Body of pancreas (tissue), 4 donors: ENCODE data around the gene ZCCHC7.

Experiments
- CTCF ChIP-seq, 7 experiments: fragments of 450-650 bp in 4 of 7; fragments of 200-600 bp in 3 of 7; sonication (generic) in 3 of 7; IDR thresholded peaks; one replicate each; pipeline ENCODE4 v1.5.1; 2016 to 2019; ENCODE audit warnings: antibody characterized with exemption in 7 of 7
- POLR2A ChIP-seq, 3 donors: fragments of 450-650 bp; IDR thresholded peaks; one replicate each; pipeline ENCODE4 v1.6.1; 2016; ENCODE audit warnings: antibody characterized with exemption in 3 of 3, mild to moderate bottlenecking in 2 of 3

- TF ChIP-seq CTCF (IDR thresholded peaks at IDR 0.05) (no peak), POLR2A (IDR thresholded peaks at IDR 0.05) (no peak)
Observed at GRCh38 chr9:37385286-37385685, 264.9 kb downstream of the ZCCHC7 start.
